GM21619 (cell line): ENCODE results near the gene ENO3.

Experiments used
- ATAC-seq: cut with Tn5 transposase; IDR thresholded peaks from one replicate; pipeline ENCODE4 v1.9.1; 2021; ENCODE audit not compliant: unreplicated experiment

Gene ENO3

GRCh38 chr17:4972752-4973151 lies 21.8 kb downstream of the ENO3 start:
- no peak for ATAC-seq

- ATAC-seq: no peak
These were observed 22.6 kb downstream of the ENO3 start for GRCh38 chr17:4973256-4974114.

- no peak for ATAC-seq
These were observed 23.3 kb downstream of the ENO3 start for GRCh38 chr17:4974115-4974670.

- no peak for ATAC-seq
These were observed 27.8 kb downstream of the ENO3 start for GRCh38 chr17:4978726-4979125.

- no peak for ATAC-seq
These were observed 29.8 kb downstream of the ENO3 start for GRCh38 chr17:4980644-4981216.

- no peak for ATAC-seq
These were observed 31.4 kb downstream of the ENO3 start for GRCh38 chr17:4982305-4982704.

- no peak for ATAC-seq
These were observed 35.5 kb downstream of the ENO3 start for GRCh38 chr17:4986403-4986802.

- ATAC-seq: peak; percentile 57
These were observed 36.2 kb downstream of the ENO3 start, which contains the start of gene CAMTA2 for GRCh38 chr17:4986951-4987766. CAMTA2 (minus strand) TSS chr17:4987675; CDS start chr17:4986222, 1,453 bp downstream.

- peak; percentile 9 for ATAC-seq
These were observed 37.0 kb downstream of the ENO3 start for GRCh38 chr17:4987767-4988567.

- no peak for ATAC-seq
These were observed 43.2 kb downstream of the ENO3 start for GRCh38 chr17:4994081-4994595.

- ATAC-seq: peak; percentile 81
These were observed 46.5 kb downstream of the ENO3 start, which contains the start of the genes INCA1 and KIF1C for GRCh38 chr17:4997302-4998026. INCA1 (minus strand) TSS chr17:4997522; CDS start chr17:4994437, 3,085 bp downstream. KIF1C (plus strand) TSS chr17:4997950; CDS start chr17:5000247, 2,297 bp downstream.

- peak; percentile 6 for ATAC-seq
These were observed 47.3 kb downstream of the ENO3 start for GRCh38 chr17:4998027-4998731.

GRCh38 chr17:4998732-4999429 lies 48.0 kb downstream of the ENO3 start:
- ATAC-seq: no peak

- ATAC-seq: no peak
These were observed 48.6 kb downstream of the ENO3 start for GRCh38 chr17:4999430-5000093.

- no peak for ATAC-seq
These were observed 49.3 kb downstream of the ENO3 start for GRCh38 chr17:5000237-5000639.

- ATAC-seq: no peak
These were observed 51.3 kb downstream of the ENO3 start for GRCh38 chr17:5002121-5002788.
